ENCODE data around the gene NSG2.
"Not testable (repeated sequence)": the region's sequence is repeated elsewhere in the genome, so short reads cannot be mapped to it uniquely, and the experiment has no call there.

Gene NSG2

GRCh38 chr5:174045470-174046025 is at the start of gene NSG2:
TSS of gene NSG2 (plus strand) at chr5:174045706. CDS start at chr5:174046756, 1,050 bp downstream.
- DNase-seq (ENCODE audit: low read depth in 1 of 2, low spot score in 1 of 2): no peak

- DNase-seq (ENCODE audit: low read depth in 1 of 2, low spot score in 1 of 2): no peak
These were observed 48.2 kb upstream of the NSG2 start for GRCh38 chr5:173997331-173997730.

GRCh38 chr5:173998531-173998930 is 47.0 kb upstream of the NSG2 start:
- no peak for DNase-seq (ENCODE audit: low read depth in 1 of 2, low spot score in 1 of 2)

GRCh38 chr5:174000076-174000475 is 45.4 kb upstream of the NSG2 start:
- DNase-seq (ENCODE audit: low read depth in 1 of 2, low spot score in 1 of 2): no peak

- DNase-seq (ENCODE audit: low read depth in 1 of 2, low spot score in 1 of 2): no peak
These were observed 41.7 kb upstream of the NSG2 start for GRCh38 chr5:174003795-174004194.

GRCh38 chr5:174008922-174009321 is 36.6 kb upstream of the NSG2 start:
- no peak for DNase-seq (ENCODE audit: low read depth in 1 of 2, low spot score in 1 of 2)

- no peak for DNase-seq (ENCODE audit: low read depth in 1 of 2, low spot score in 1 of 2)
These were observed 35.1 kb upstream of the NSG2 start for GRCh38 chr5:174010365-174010764.

GRCh38 chr5:174011441-174011840 is 34.1 kb upstream of the NSG2 start:
- no peak for DNase-seq (ENCODE audit: low read depth in 1 of 2, low spot score in 1 of 2)

GRCh38 chr5:174020069-174020927 is 25.2 kb upstream of the NSG2 start:
- DNase-seq (ENCODE audit: low read depth in 1 of 2, low spot score in 1 of 2): not testable (repeated sequence)

- no peak for DNase-seq (ENCODE audit: low read depth in 1 of 2, low spot score in 1 of 2)
These were observed 24.6 kb upstream of the NSG2 start for GRCh38 chr5:174020928-174021304.

GRCh38 chr5:174022384-174023095 is 23.0 kb upstream of the NSG2 start:
- DNase-seq (ENCODE audit: low read depth in 1 of 2, low spot score in 1 of 2): no peak

GRCh38 chr5:174030286-174030685 is 15.2 kb upstream of the NSG2 start:
- DNase-seq (ENCODE audit: low read depth in 1 of 2, low spot score in 1 of 2): no peak

GRCh38 chr5:174044466-174045254 is 846 bp upstream of the NSG2 start:
- DNase-seq (ENCODE audit: low read depth in 1 of 2, low spot score in 1 of 2): no peak

- no peak for DNase-seq (ENCODE audit: low read depth in 1 of 2, low spot score in 1 of 2)
These were observed 1.1 kb downstream of the NSG2 start for GRCh38 chr5:174046558-174046957.

GRCh38 chr5:174047472-174048099 is 2.1 kb downstream of the NSG2 start:
- no peak for DNase-seq (ENCODE audit: low read depth in 1 of 2, low spot score in 1 of 2)

- DNase-seq (ENCODE audit: low read depth in 1 of 2, low spot score in 1 of 2): no peak
These were observed 7.1 kb downstream of the NSG2 start for GRCh38 chr5:174052636-174053035.

- no peak for DNase-seq (ENCODE audit: low read depth in 1 of 2, low spot score in 1 of 2)
These were observed 8.4 kb downstream of the NSG2 start for GRCh38 chr5:174053905-174054304.

- DNase-seq (ENCODE audit: low read depth in 1 of 2, low spot score in 1 of 2): no peak
These were observed 10.8 kb downstream of the NSG2 start for GRCh38 chr5:174056064-174056847.

GRCh38 chr5:174057206-174057605 is 11.7 kb downstream of the NSG2 start:
- no peak for DNase-seq (ENCODE audit: low read depth in 1 of 2, low spot score in 1 of 2)

Data from activated T-helper 1 cell treated with anti-CD3 and anti-CD28 coated beads, Interleukin-2, amount 50 U/mL, for 16 hours (primary cell).